Measurements from ENCODE around the gene MAP4K4.

Gene MAP4K4

GRCh38 chr2:101704046-101704466 lies 6.5 kb downstream of the MAP4K4 start:
- Histone ChIP-seq H3K79me1 (ENCODE audit: low read depth, low read length) (peaks cover 4% of the 10 kb centered on the region), H3K27me3 (ENCODE audit: control insufficient read depth in 3 of 3, insufficient read depth in 3 of 3, low read depth in 1 of 3, low read length in 3 of 3) (no peaks in the 10 kb centered on the region), H2AFZ (ENCODE audit: low read length) (no peak overlapping the region), H3K23ac (ENCODE audit: low read depth, low read length, poor library complexity) (no peak overlapping the region), H3K4me3 (ENCODE audit: low read length in 2 of 2) (no peak overlapping the region), H2BK120ac (ENCODE audit: low read depth, low read length) (no peak overlapping the region), H3K4ac (ENCODE audit: low read length) (no peak overlapping the region), H4K8ac (ENCODE audit: low read depth, low read length) (no peak overlapping the region), H3K27ac (replicated peaks; ENCODE audit: low read length) (no peak overlapping the region), H3K4me2 (ENCODE audit: insufficient read depth, low read length, poor library complexity, severe bottlenecking) (no peak overlapping the region), H3K18ac (ENCODE audit: low read length) (no peak overlapping the region), H3K9me3 (replicated peaks in 1 of 2; ENCODE audit: control insufficient read depth in 2 of 2, insufficient read depth in 1 of 2, low read depth in 1 of 2, low read length in 2 of 2) (peaks cover 2 to 30% of the 10 kb centered on the region in 2 donors), H2AK5ac (ENCODE audit: low read depth, low read length) (no peak overlapping the region), H3K4me1 (ENCODE audit: control insufficient read depth in 2 of 2, insufficient read depth in 1 of 2, low read depth in 1 of 2, low read length in 2 of 2) (peaks cover 4 to 15% of the 10 kb centered on the region in 2 donors), H2BK5ac (ENCODE audit: low read length) (no peak overlapping the region), H3K36me3 (replicated peaks in 1 of 2; ENCODE audit: control insufficient read depth in 2 of 2, insufficient read depth in 2 of 2, low read length in 2 of 2) (peaks cover 5 to 79% of the 10 kb centered on the region in 2 donors), H2BK12ac (ENCODE audit: low read length) (no peak overlapping the region), H3K14ac (ENCODE audit: low read length) (no peak overlapping the region), H2BK15ac (ENCODE audit: low read length) (no peak overlapping the region), H4K91ac (ENCODE audit: low read depth, low read length, poor library complexity) (no peak overlapping the region), H3K9ac (ENCODE audit: low read depth, low read length, poor library complexity) (no peak overlapping the region)
- DNase-seq (ENCODE audit: low spot score): no peak
- no CpG with 5 or more reads among the region's 1 CpG for WGBS, 2 donors (ENCODE audit: extremely low coverage in 2 of 2, insufficient read length in 2 of 2, insufficient replicate concordance in 1 of 2)

DNA sequence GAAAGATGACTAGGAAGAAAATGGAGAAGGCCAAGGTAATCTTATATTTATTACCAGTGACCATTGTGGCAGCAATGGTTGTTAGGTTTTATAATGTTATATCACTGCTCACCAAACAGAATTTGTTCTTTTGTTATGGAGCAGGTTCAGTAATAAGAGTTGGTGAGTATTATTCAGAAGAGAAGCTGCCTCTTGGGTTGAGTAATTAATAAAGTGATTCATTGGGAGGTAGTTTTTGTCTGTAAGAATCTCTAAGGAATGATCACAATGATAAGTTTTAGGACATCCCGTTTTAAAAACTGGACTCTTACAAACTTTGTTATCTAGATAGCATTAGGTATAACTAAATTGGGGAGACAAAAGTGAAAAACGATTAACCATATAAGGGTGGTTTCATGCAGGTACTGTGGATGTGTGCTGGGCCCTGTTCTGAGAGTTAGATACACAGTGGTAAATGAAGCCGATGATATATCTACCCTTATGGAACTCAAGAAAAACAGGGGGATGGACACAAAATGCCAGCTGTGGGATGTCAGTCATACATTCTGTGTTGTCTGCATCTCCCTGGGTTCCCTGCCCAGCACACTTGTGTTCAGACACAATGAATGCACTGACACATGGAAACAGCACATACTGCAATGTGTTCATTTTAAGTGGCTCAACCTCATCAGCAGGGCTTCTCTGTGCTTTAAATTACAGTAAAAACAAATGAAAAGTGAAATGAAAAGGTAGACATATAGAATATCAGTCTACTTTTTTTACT lies 7.5 kb downstream of the MAP4K4 start:
- H3K36me3 ChIP-seq (replicated peaks in 1 of 2; ENCODE audit: control insufficient read depth in 2 of 2, insufficient read depth in 2 of 2, low read length in 2 of 2): peaks cover 5 to 79% of the 10 kb centered on the region in 2 donors
- no peak overlapping the region for H3K14ac ChIP-seq (ENCODE audit: low read length)
- H3K18ac ChIP-seq (ENCODE audit: low read length): no peak overlapping the region
- H3K27ac ChIP-seq (replicated peaks; ENCODE audit: low read length): no peak overlapping the region
- no peak overlapping the region for H3K4me3 ChIP-seq (ENCODE audit: low read length in 2 of 2)
- no peak overlapping the region for H2BK15ac ChIP-seq (ENCODE audit: low read length)
- H3K27me3 ChIP-seq (ENCODE audit: control insufficient read depth in 3 of 3, insufficient read depth in 3 of 3, low read depth in 1 of 3, low read length in 3 of 3): no peaks in the 10 kb centered on the region
- no peak overlapping the region for H2BK12ac ChIP-seq (ENCODE audit: low read length)
- no peak overlapping the region for H2AK5ac ChIP-seq (ENCODE audit: low read depth, low read length)
- H2AFZ ChIP-seq (ENCODE audit: low read length): no peak overlapping the region
- no peak for DNase-seq (ENCODE audit: low spot score)
- no peak overlapping the region for H3K4me2 ChIP-seq (ENCODE audit: insufficient read depth, low read length, poor library complexity, severe bottlenecking)
- peaks cover 6 to 21% of the 10 kb centered on the region in 2 donors for H3K4me1 ChIP-seq (ENCODE audit: control insufficient read depth in 2 of 2, insufficient read depth in 1 of 2, low read depth in 1 of 2, low read length in 2 of 2)
- no CpG with 5 or more reads among the region's 3 CpGs for WGBS, 2 donors (ENCODE audit: extremely low coverage in 2 of 2, insufficient read length in 2 of 2, insufficient replicate concordance in 1 of 2)
- H3K23ac ChIP-seq (ENCODE audit: low read depth, low read length, poor library complexity): no peak overlapping the region
- H3K4ac ChIP-seq (ENCODE audit: low read length): no peak overlapping the region
- H3K9me3 ChIP-seq (replicated peaks in 1 of 2; ENCODE audit: control insufficient read depth in 2 of 2, insufficient read depth in 1 of 2, low read depth in 1 of 2, low read length in 2 of 2): peaks cover 2 to 30% of the 10 kb centered on the region in 2 donors
- no peak overlapping the region for H3K9ac ChIP-seq (ENCODE audit: low read depth, low read length, poor library complexity)
- no peak overlapping the region for H4K8ac ChIP-seq (ENCODE audit: low read depth, low read length)
- no peak overlapping the region for H2BK5ac ChIP-seq (ENCODE audit: low read length)
- H4K91ac ChIP-seq (ENCODE audit: low read depth, low read length, poor library complexity): no peak overlapping the region
- H3K79me1 ChIP-seq (ENCODE audit: low read depth, low read length): peaks cover 4% of the 10 kb centered on the region
- no peak overlapping the region for H2BK120ac ChIP-seq (ENCODE audit: low read depth, low read length)

- H2AK5ac ChIP-seq (ENCODE audit: low read depth, low read length): no peak overlapping the region
- H3K27me3 ChIP-seq (ENCODE audit: control insufficient read depth in 3 of 3, insufficient read depth in 3 of 3, low read depth in 1 of 3, low read length in 3 of 3): no peaks in the 10 kb centered on the region
- DNase-seq (ENCODE audit: low spot score): no peak
- no peak overlapping the region for H3K4ac ChIP-seq (ENCODE audit: low read length)
- H3K36me3 ChIP-seq (replicated peaks in 1 of 2; ENCODE audit: control insufficient read depth in 2 of 2, insufficient read depth in 2 of 2, low read length in 2 of 2): peaks cover 5 to 67% of the 10 kb centered on the region in 2 donors
- no peak overlapping the region for H2AFZ ChIP-seq (ENCODE audit: low read length)
- peaks cover 7 to 17% of the 10 kb centered on the region in 2 donors for H3K4me1 ChIP-seq (ENCODE audit: control insufficient read depth in 2 of 2, insufficient read depth in 1 of 2, low read depth in 1 of 2, low read length in 2 of 2)
- H3K4me2 ChIP-seq (ENCODE audit: insufficient read depth, low read length, poor library complexity, severe bottlenecking): no peak overlapping the region
- H2BK15ac ChIP-seq (ENCODE audit: low read length): no peak overlapping the region
- no peak overlapping the region for H2BK120ac ChIP-seq (ENCODE audit: low read depth, low read length)
- no peak overlapping the region for H3K23ac ChIP-seq (ENCODE audit: low read depth, low read length, poor library complexity)
- no peak overlapping the region for H4K8ac ChIP-seq (ENCODE audit: low read depth, low read length)
- H3K9me3 ChIP-seq (replicated peaks in 1 of 2; ENCODE audit: control insufficient read depth in 2 of 2, insufficient read depth in 1 of 2, low read depth in 1 of 2, low read length in 2 of 2): peaks cover 2 to 30% of the 10 kb centered on the region in 2 donors
- no peak overlapping the region for H3K27ac ChIP-seq (replicated peaks; ENCODE audit: low read length)
- no peak overlapping the region for H3K18ac ChIP-seq (ENCODE audit: low read length)
- no peak overlapping the region for H2BK12ac ChIP-seq (ENCODE audit: low read length)
- H2BK5ac ChIP-seq (ENCODE audit: low read length): no peak overlapping the region
- no peak overlapping the region for H3K9ac ChIP-seq (ENCODE audit: low read depth, low read length, poor library complexity)
- peaks cover 4% of the 10 kb centered on the region for H3K79me1 ChIP-seq (ENCODE audit: low read depth, low read length)
- no peak overlapping the region for H3K4me3 ChIP-seq (ENCODE audit: low read length in 2 of 2)
- no peak overlapping the region for H4K91ac ChIP-seq (ENCODE audit: low read depth, low read length, poor library complexity)
- no peak overlapping the region for H3K14ac ChIP-seq (ENCODE audit: low read length)
- WGBS, 2 donors (ENCODE audit: extremely low coverage in 2 of 2, insufficient read length in 2 of 2, insufficient replicate concordance in 1 of 2): no CpG with 5 or more reads among the region's 4 CpGs
Measured at GRCh38 chr2:101706121-101706818, 8.8 kb downstream of the MAP4K4 start.

- Histone ChIP-seq H3K27me3 (ENCODE audit: control insufficient read depth in 3 of 3, insufficient read depth in 3 of 3, low read depth in 1 of 3, low read length in 3 of 3) (no peaks in the 10 kb centered on the region), H2BK15ac (ENCODE audit: low read length) (no peak overlapping the region), H2AFZ (ENCODE audit: low read length) (no peak overlapping the region), H2AK5ac (ENCODE audit: low read depth, low read length) (no peak overlapping the region), H3K14ac (ENCODE audit: low read length) (no peak overlapping the region), H3K4me3 (ENCODE audit: low read length in 2 of 2) (no peak overlapping the region), H3K27ac (replicated peaks; ENCODE audit: low read length) (no peak overlapping the region), H3K9ac (ENCODE audit: low read depth, low read length, poor library complexity) (no peak overlapping the region), H3K79me1 (ENCODE audit: low read depth, low read length) (peaks cover 4% of the 10 kb centered on the region), H3K36me3 (replicated peaks in 1 of 2; ENCODE audit: control insufficient read depth in 2 of 2, insufficient read depth in 2 of 2, low read length in 2 of 2) (peaks cover 5 to 63% of the 10 kb centered on the region in 2 donors), H2BK120ac (ENCODE audit: low read depth, low read length) (no peak overlapping the region), H2BK5ac (ENCODE audit: low read length) (no peak overlapping the region), H3K23ac (ENCODE audit: low read depth, low read length, poor library complexity) (no peak overlapping the region), H3K4ac (ENCODE audit: low read length) (no peak overlapping the region), H4K91ac (ENCODE audit: low read depth, low read length, poor library complexity) (no peak overlapping the region), H3K4me2 (ENCODE audit: insufficient read depth, low read length, poor library complexity, severe bottlenecking) (no peak overlapping the region), H3K18ac (ENCODE audit: low read length) (no peak overlapping the region), H4K8ac (ENCODE audit: low read depth, low read length) (no peak overlapping the region), H3K4me1 (ENCODE audit: control insufficient read depth in 2 of 2, insufficient read depth in 1 of 2, low read depth in 1 of 2, low read length in 2 of 2) (peaks cover 7 to 16% of the 10 kb centered on the region in 2 donors), H3K9me3 (replicated peaks in 1 of 2; ENCODE audit: control insufficient read depth in 2 of 2, insufficient read depth in 1 of 2, low read depth in 1 of 2, low read length in 2 of 2) (peaks cover 2 to 30% of the 10 kb centered on the region in 2 donors), H2BK12ac (ENCODE audit: low read length) (no peak overlapping the region)
- no peak for DNase-seq (ENCODE audit: low spot score)
- WGBS, 2 donors (ENCODE audit: extremely low coverage in 2 of 2, insufficient read length in 2 of 2, insufficient replicate concordance in 1 of 2): no CpG with 5 or more reads among the region's 1 CpG
Measured at GRCh38 chr2:101706819-101707177, 9.3 kb downstream of the MAP4K4 start.
